ENCODE data around the gene RTEL1.

DNA sequence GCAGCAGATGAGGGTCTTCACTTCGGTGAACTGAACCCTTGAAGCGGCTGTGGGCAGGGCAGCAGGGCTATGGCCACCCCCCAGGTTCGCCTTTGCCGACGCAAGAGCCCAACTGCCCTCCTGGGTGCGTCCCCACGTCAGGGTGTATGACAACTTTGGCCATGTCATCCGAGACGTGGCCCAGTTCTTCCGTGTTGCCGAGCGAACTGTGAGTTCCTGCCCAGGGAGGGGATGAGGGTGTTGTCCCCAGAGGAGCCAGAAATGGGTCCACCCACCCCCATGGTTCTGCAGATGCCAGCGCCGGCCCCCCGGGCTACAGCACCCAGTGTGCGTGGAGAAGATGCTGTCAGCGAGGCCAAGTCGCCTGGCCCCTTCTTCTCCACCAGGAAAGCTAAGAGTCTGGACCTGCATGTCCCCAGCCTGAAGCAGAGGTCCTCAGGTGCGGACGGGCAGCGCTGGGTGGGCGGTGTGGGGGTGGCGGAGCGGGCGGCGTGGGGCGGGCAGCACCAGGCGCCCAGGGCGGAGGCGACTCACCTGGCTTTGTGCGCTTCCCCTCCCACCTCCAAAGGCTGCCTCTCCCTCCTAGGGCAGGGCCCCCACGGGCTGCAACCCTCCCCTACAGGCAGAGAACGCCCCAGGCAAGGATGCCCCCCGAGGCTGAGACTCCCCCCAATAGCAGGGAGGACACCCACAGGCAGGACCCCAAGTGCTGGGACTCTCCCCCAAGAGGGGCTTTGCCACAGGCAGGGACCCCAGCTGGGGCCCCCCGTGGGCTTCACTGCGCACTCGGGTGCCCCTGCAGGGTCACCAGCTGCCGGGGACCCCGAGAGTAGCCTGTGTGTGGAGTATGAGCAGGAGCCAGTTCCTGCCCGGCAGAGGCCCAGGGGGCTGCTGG is 32.1 kb downstream of the RTEL1 start:
- TF ChIP-seq, protein P1, sequence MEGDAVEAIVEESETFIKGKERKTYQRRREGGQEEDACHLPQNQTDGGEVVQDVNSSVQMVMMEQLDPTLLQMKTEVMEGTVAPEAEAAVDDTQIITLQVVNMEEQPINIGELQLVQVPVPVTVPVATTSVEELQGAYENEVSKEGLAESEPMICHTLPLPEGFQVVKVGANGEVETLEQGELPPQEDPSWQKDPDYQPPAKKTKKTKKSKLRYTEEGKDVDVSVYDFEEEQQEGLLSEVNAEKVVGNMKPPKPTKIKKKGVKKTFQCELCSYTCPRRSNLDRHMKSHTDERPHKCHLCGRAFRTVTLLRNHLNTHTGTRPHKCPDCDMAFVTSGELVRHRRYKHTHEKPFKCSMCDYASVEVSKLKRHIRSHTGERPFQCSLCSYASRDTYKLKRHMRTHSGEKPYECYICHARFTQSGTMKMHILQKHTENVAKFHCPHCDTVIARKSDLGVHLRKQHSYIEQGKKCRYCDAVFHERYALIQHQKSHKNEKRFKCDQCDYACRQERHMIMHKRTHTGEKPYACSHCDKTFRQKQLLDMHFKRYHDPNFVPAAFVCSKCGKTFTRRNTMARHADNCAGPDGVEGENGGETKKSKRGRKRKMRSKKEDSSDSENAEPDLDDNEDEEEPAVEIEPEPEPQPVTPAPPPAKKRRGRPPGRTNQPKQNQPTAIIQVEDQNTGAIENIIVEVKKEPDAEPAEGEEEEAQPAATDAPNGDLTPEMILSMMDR (IDR thresholded peaks at IDR 0.05): no peak
- no peak for TF ChIP-seq POLR2A (IDR thresholded peaks at IDR 0.05)

Measured in body of pancreas (tissue), 4 donors.